Subcutaneous adipose tissue (tissue), 4 donors: Measurements from ENCODE around the gene NLRP12. TPM values are rescaled to one million over a fixed set of nuclear protein-coding genes. Genes with fewer than 3 reads are reported as not detected.

Experiments used
- CTCF ChIP-seq: fragments of 450-650 bp; IDR thresholded peaks from one replicate; pipeline ENCODE4 v1.5.1; 2016; ENCODE audit warnings: low read depth, mild to moderate bottlenecking, control low read depth, antibody characterized with exemption, moderate library complexity
- total RNA-seq, 4 donors: library from RNA; depleted of rRNA; stranded (reverse); fragments of >200 nt; gene quantifications; one replicate each; pipeline ENCODE4 v1.1.0, GENCODE V29; 2016

Gene NLRP12
- total RNA-seq, 4 donors from 2014 or later = 0.49 to 1.7 (median 0.91) TPM

- no peak for TF ChIP-seq CTCF
Observed at GRCh38 chr19:53849237-53849676, 25.1 kb upstream of the NLRP12 start.

- TF ChIP-seq CTCF = no peak
Observed at GRCh38 chr19:53847555-53847954, 23.4 kb upstream of the NLRP12 start.

GRCh38 chr19:53844849-53845246 lies 20.7 kb upstream of the NLRP12 start:
- no peak for TF ChIP-seq CTCF

GRCh38 chr19:53828531-53828930 lies 4.4 kb upstream of the NLRP12 start:
- no peak for TF ChIP-seq CTCF

- TF ChIP-seq CTCF = no peak
Observed at GRCh38 chr19:53826876-53827275, 2.8 kb upstream of the NLRP12 start.

GRCh38 chr19:53823380-53824120 lies 564 bp downstream of the NLRP12 start:
- TF ChIP-seq CTCF = no peak

- no peak for TF ChIP-seq CTCF
Observed at GRCh38 chr19:53819861-53820260, 4.3 kb downstream of the NLRP12 start.
